Motor neuron (in vitro differentiated cells): Measurements from ENCODE around the gene PER1. TPM values are rescaled to one million over a fixed set of nuclear protein-coding genes. Genes with fewer than 3 reads are reported as not detected.
"Not testable (repeated sequence)": the region's sequence is repeated elsewhere in the genome, so short reads cannot be mapped to it uniquely, and the experiment has no call there.

Experiments
- ATAC-seq, 8 experiments: fragments of 200-7000 bp; cut with Tn5 transposase; replicated peaks in 6 of 8; 2 replicates each; pipeline ENCODE4 v1.8.0; 2021; ENCODE audit warnings: mild to moderate bottlenecking in 8 of 8, moderate library complexity in 8 of 8
- H3K27ac ChIP-seq, 2 donors: fragments of 250-450 bp; sonication (Bioruptor Pico); 2 replicates each; pipeline ENCODE4 v1.9.0; 2021; ENCODE audit warnings: antibody characterized with exemption in 2 of 2, mild to moderate bottlenecking in 2 of 2, moderate library complexity in 1 of 2
- H3K4me1 ChIP-seq, 2 donors: fragments of 250-450 bp; sonication (Bioruptor Pico); replicated peaks in 1 of 2; 2 replicates each; pipeline ENCODE4 v1.6.1; 2021; ENCODE audit warnings: antibody characterized with exemption in 2 of 2, mild to moderate bottlenecking in 2 of 2, moderate library complexity in 1 of 2
- H3K4me3 ChIP-seq, 5 donors: fragments of 250-450 bp; sonication (Bioruptor Pico); 2 replicates each; pipeline ENCODE4 v1.9.0; 2021; ENCODE audit warnings: antibody characterized with exemption in 5 of 5, mild to moderate bottlenecking in 5 of 5, moderate library complexity in 4 of 5
- WGBS, 10 experiments: fragments of 450-650 bp; shearing (Covaris generic); methylation state at CpG; one replicate each; pipeline ENCODE4 v1.0.0; 2022; 5-methylcytosine and 5-hydroxymethylcytosine counted together
- in situ Hi-C, 9 experiments: fragments of 400-800 bp; cut with MboI; loops; one replicate each; pipeline ENCODE4 v1.15.0; 2021; ENCODE audit warnings: low sequenced_read_pairs in 9 of 9, low pct_unique_long_range_greater_than_20kb in 2 of 9; ENCODE audit not compliant: unreplicated experiment in 9 of 9
- total RNA-seq, 8 experiments: library from RNA; unstranded; fragments of 300-600 nt; gene quantifications; 2 replicates each; pipeline versions ENCODE4 v1.2.3 to v1.2.4, GENCODE V29; 2022

The PER1 gene
- total RNA-seq, 8 experiments from 2014 or later = 12.2 to 51.5 (median 27.3) TPM

- Histone ChIP-seq H3K4me1 (peaks cover 4 to 6% of the 10 kb centered on the region in 2 donors), H3K27ac (peak overlapping the region; percentile 77 to 88), H3K4me3 (peak overlapping the region; percentile 78 to 97 (median 85))
- peak; percentile 2 to 47 (median 34) for ATAC-seq
- WGBS, 10 experiments = 0 to 14% (median 3%) methylated on average over 4 to 21 of the region's 44 CpGs; no CpG with 5 or more reads in 1 of the 10 experiments
- in situ Hi-C loops = no loop called here
These were observed 33.6 kb upstream of the PER1 start for GRCh38 chr17:8185582-8186445.

GRCh38 chr17:8176998-8177731 lies 25.0 kb upstream of the PER1 start:
- Histone ChIP-seq H3K4me3 (peak overlapping the region; percentile 35 to 52 (median 41)), H3K4me1 (peaks cover 21 to 27% of the 10 kb centered on the region in 2 donors), H3K27ac (peak overlapping the region; percentile 81 to 86)
- no peak for ATAC-seq
- WGBS, 10 experiments = 14 to 100% (median 86%) methylated on average over 2 to 13 of the region's 19 CpGs; no CpG with 5 or more reads in 1 of the 10 experiments
- in situ Hi-C loops = no loop called here

DNA sequence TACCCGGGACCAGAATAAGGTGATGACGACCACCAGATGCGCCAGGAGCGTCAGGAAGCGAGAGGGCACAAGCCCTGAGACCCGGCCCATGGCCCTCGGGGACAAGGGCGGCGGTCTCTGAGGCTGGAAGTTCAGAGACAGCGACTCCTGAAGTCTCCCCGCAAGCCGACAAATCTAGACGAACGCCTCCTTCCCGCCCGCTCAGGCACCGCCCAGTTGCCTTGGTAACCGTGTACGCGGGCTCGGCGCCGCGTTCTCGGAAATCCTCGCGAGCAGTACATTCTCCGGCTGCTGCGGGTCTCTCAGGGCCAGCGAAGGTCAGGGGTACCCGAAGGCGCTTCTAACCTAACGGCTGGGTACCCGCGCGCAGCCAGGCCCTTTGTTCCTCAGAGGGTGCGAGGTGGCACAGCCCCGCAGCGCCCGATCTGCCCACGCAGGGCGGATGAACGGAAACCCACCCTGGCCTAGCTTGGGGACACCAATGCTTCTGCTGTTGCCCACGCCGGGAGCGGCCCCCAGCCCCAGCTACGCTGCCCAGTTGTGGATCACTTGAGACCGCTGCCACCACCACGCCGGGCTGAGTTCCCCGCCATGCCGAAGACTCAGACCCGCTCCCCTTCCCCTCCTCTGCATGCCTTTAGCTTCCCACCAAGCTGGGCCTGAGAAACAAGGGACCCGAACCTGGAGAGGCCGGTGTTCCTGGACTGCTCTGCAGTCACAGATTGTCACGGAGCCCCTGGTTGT lies 24.2 kb upstream of the PER1 start, which contains the start of gene TMEM107:
TMEM107 (minus strand) TSS at position 184 of the 744 bp plus-strand sequence; CDS start at position 90, 94 bp downstream.
- H3K4me1 ChIP-seq = peaks cover 21 to 27% of the 10 kb centered on the region in 2 donors
- peak within 1 kb of the TSS; percentile 81 to 86 for H3K27ac ChIP-seq
- peak within 1 kb of the TSS; percentile 35 to 52 (median 41) for H3K4me3 ChIP-seq
- WGBS, 10 experiments = 0 to 7% (median 1%) methylated on average over 1 to 23 of the region's 56 CpGs; no CpG with 5 or more reads in 5 of the 10 experiments
- in situ Hi-C loops = no loop called here
- ATAC-seq = peak; percentile 59 to 75 (median 67)

GRCh38 chr17:8175795-8176196 lies 23.6 kb upstream of the PER1 start:
- peak in 4 of 8 experiments; percentile 2 to 24 (median 11) for ATAC-seq
- Histone ChIP-seq H3K4me1 (peaks cover 21 to 27% of the 10 kb centered on the region in 2 donors), H3K27ac (peak overlapping the region; percentile 81 to 86), H3K4me3 (peak overlapping the region; percentile 35 to 52 (median 41))
- in situ Hi-C loops = no loop called here
- WGBS, 10 experiments = 0 to 40% (median 20%) methylated on average over 1 to 2 of the region's 11 CpGs; no CpG with 5 or more reads in 7 of the 10 experiments

DNA sequence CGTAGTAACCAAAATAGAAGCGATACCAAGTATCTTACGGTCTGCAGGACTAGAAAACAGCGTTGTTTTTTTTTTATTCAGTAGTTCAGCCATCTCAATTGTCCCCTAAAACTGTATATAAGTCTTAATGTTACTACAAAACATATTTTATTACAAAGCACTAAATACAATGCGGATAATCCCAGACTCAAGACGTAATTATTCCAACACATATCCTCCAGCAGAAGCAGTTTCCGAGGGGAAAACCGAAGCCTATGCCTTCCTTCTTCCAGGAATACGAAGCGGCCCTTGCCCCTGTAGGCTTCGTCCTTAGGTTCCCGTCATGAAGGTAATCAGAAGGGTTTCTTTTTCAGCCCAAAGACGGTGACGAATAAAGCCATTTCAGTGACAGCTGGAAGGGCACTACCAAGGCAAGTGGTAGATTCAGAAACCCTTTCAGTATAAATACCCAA lies 21.7 kb upstream of the PER1 start:
- in situ Hi-C loops = no loop called here
- H3K4me3 ChIP-seq = peak overlapping the region; percentile 46 to 65 (median 48)
- WGBS, 10 experiments = 0 to 10% (median 3%) methylated on average over 2 to 14 of the region's 14 CpGs

GRCh38 chr17:8173056-8173870 lies 21.1 kb upstream of the PER1 start:
- WGBS, 10 experiments = 0 to 8% (median 1%) methylated on average over 10 to 23 of the region's 23 CpGs
- peak; percentile 69 to 81 (median 76) for ATAC-seq
- Histone ChIP-seq H3K4me3 (peak overlapping the region; percentile 46 to 65 (median 48)), H3K27ac (peak overlapping the region; percentile 99 to 100), H3K4me1 (peaks cover 21 to 27% of the 10 kb centered on the region in 2 donors)
- in situ Hi-C loops = no loop called here

More for the DNA sequence above, 21.7 kb upstream of the PER1 start:
- ATAC-seq = peak in 7 of 8 experiments; percentile 1 to 17 (median 4)
- Histone ChIP-seq H3K4me1 (peaks cover 21 to 27% of the 10 kb centered on the region in 2 donors), H3K27ac (peak overlapping the region; percentile 99 to 100)

GRCh38 chr17:8170186-8170585 lies 18.0 kb upstream of the PER1 start:
- ATAC-seq, in situ Hi-C loops, H3K4me3 ChIP-seq, H3K27ac ChIP-seq: not testable (repeated sequence)
- 80 to 94% (median 92%) methylated on average over 2 to 13 of the region's 19 CpGs; no CpG with 5 or more reads in 3 of the 10 experiments for WGBS, 10 experiments
- peaks cover 9 to 12% of the 10 kb centered on the region in 2 donors for H3K4me1 ChIP-seq

- ATAC-seq = no peak
- Histone ChIP-seq H3K4me1 (peaks cover 18 to 20% of the 10 kb centered on the region in 2 donors), H3K4me3 (no peak overlapping the region), H3K27ac (no peak overlapping the region)
- 33 to 88% (median 76%) methylated on average over 1 to 3 of the region's 3 CpGs; no CpG with 5 or more reads in 4 of the 10 experiments for WGBS, 10 experiments
- in situ Hi-C loops = no loop called here
These were observed 15.3 kb upstream of the PER1 start for GRCh38 chr17:8167526-8167925.

GRCh38 chr17:8166731-8167130 lies 14.5 kb upstream of the PER1 start:
- in situ Hi-C loops = no loop called here
- H3K4me3 ChIP-seq = no peak overlapping the region
- no peak for ATAC-seq
- H3K4me1 ChIP-seq = peaks cover 18 to 20% of the 10 kb centered on the region in 2 donors
- 76 to 100% (median 77%) methylated on average over 2 to 5 of the region's 6 CpGs; no CpG with 5 or more reads in 5 of the 10 experiments for WGBS, 10 experiments
- no peak overlapping the region for H3K27ac ChIP-seq

- H3K27ac ChIP-seq = peak overlapping the region; percentile 99 to 100
- no peak overlapping the region for H3K4me3 ChIP-seq
- in situ Hi-C loops = no loop called here
- peaks cover 18 to 25% of the 10 kb centered on the region in 2 donors for H3K4me1 ChIP-seq
- 70 to 100% (median 83%) methylated on average over 1 to 6 of the region's 6 CpGs; no CpG with 5 or more reads in 5 of the 10 experiments for WGBS, 10 experiments
- ATAC-seq = no peak
These were observed 12.6 kb upstream of the PER1 start for GRCh38 chr17:8164815-8165131.

DNA sequence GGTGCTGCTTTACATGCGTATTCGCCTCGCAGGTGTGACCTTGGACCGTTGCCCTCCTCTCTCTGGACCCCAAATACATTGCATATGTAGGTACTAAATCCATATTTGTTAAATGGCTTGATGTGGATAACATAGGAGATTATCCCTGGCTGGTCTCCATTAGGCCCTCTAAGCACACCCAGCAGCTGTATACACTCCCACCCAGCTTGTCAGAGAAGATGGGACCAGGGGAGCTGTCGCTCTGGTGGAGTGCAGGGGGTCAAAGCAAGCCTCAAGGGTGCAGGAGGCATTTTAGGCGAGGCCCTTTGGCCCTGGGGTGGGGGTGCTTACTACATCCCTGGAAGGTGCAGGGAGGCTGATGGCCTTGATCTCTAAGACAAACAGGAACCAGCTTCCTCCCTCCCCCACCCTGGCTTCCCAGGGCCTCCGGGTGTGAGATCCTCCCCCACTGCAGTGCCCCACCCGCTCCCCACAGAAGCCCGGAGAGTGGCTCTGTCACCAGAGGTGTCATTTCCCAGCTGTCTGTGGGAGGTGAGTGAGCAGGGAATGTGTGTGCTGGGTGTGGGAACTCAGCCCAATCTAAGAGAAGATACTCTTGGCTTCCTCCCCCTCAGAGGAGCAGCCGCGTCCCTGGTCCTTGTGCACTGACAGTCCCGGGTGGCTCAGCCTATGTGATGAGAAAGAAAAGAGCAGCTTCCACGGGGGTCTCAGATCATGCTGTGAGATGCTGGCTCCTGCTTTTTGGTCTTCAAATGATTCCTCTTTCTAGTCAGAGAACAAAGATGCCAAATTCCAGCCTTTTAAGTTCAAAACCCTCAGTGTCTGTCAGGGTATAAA lies 12.0 kb upstream of the PER1 start:
- H3K4me1 ChIP-seq = peaks cover 18 to 26% of the 10 kb centered on the region in 2 donors
- peak overlapping the region; percentile 99 to 100 for H3K27ac ChIP-seq
- in situ Hi-C loops = no loop called here
- peak; percentile 42 to 82 (median 78) for ATAC-seq
- peak overlapping the region in 2 of 5 donors; percentile 100 for H3K4me3 ChIP-seq
- WGBS, 10 experiments = 10 to 67% (median 35%) methylated on average over 1 to 5 of the region's 13 CpGs; no CpG with 5 or more reads in 3 of the 10 experiments
